Hepatocyte (in vitro differentiated cells): ENCODE data around the gene HSPA12A.

ENCODE experiments used
- EZH2 ChIP-seq: fragments of 200-600 bp; sonication (generic); IDR thresholded peaks from 2 replicates; pipeline ENCODE4 v1.6.1; 2016; ENCODE audit warnings: antibody characterized with exemption, mild to moderate bottlenecking, borderline replicate concordance
- TF ChIP-seq, protein P1 (sequence below): fragments of 200-600 bp; sonication (generic); IDR thresholded peaks from 2 replicates; pipeline ENCODE4 v1.5.1; 2016; ENCODE audit warnings: antibody characterized with exemption, mild to moderate bottlenecking; ENCODE audit not compliant: poor library complexity

GRCh38 chr10:116730464-116731260, 11.7 kb downstream of the HSPA12A start:
- no peak for TF ChIP-seq EZH2
- TF ChIP-seq, protein P1, sequence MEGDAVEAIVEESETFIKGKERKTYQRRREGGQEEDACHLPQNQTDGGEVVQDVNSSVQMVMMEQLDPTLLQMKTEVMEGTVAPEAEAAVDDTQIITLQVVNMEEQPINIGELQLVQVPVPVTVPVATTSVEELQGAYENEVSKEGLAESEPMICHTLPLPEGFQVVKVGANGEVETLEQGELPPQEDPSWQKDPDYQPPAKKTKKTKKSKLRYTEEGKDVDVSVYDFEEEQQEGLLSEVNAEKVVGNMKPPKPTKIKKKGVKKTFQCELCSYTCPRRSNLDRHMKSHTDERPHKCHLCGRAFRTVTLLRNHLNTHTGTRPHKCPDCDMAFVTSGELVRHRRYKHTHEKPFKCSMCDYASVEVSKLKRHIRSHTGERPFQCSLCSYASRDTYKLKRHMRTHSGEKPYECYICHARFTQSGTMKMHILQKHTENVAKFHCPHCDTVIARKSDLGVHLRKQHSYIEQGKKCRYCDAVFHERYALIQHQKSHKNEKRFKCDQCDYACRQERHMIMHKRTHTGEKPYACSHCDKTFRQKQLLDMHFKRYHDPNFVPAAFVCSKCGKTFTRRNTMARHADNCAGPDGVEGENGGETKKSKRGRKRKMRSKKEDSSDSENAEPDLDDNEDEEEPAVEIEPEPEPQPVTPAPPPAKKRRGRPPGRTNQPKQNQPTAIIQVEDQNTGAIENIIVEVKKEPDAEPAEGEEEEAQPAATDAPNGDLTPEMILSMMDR: no peak
